K562 (cell line): ENCODE measurements around the gene SELPLG. TPM values are rescaled to one million over a fixed set of nuclear protein-coding genes. Genes with fewer than 3 reads are reported as not detected.

Experiments used
- ATAC-seq: fragments of 200-7000 bp; cut with Tn5 transposase; 3 replicates; pipeline ENCODE4 v1.9.1; 2020; ENCODE audit warnings: moderate library complexity
- BruUV-seq: library from RNA; stranded (reverse); fragments of 400-500 nt; replicated peaks from 2 replicates; lab custom pipeline; 2021; lab: Mats Ljungman, UMichigan
- CTCF ChIA-PET: fragments of 300-600 bp; formaldehyde crosslinking; extraction: SDS; loops from one replicate; lab custom pipeline; 2021; ENCODE audit warnings: low intra/inter-chr PET ratio; lab: Yijun Ruan, JAX
- POLR2A ChIA-PET: fragments of 300-600, 350-650 bp; sonication (Branson Sonifier 250); formaldehyde crosslinking; extraction: SDS; loops from one replicate; lab custom pipeline; 2021; ENCODE audit warnings: antibody characterized with exemption, inconsistent platforms; lab: Yijun Ruan, JAX
- DNase-seq, 4 experiments: peaks; one replicate each; pipeline versions ENCODE4 v3.0.0 to v3.0.0-alpha.2; 2011 to 2018; ENCODE audit warnings: low spot score in 3 of 4, mixed read lengths in 3 of 4; ENCODE audit errors: extremely low read depth in 1 of 4
- FAIRE-seq: peaks from 2 replicates; lab custom pipeline; 2011; peaks lifted over from hg19 to GRCh38; lab: Jason Lieb, UNC
- H2AFZ ChIP-seq: 2 replicates; pipeline ENCODE4 v1.6.0; 2011; ENCODE audit warnings: low read depth, low read length, control low read depth, inconsistent platforms
- H3K27ac ChIP-seq: fragments of 200-600 bp; 3 replicates; pipeline ENCODE4 v1.8.0; 2011; ENCODE audit warnings: low read depth, mild to moderate bottlenecking, control low read depth, inconsistent platforms, low read length, moderate library complexity, mixed read lengths; ENCODE audit errors: extremely low read depth
- H3K27me3 ChIP-seq, 2 experiments: fragments of 300-600 bp in 1 of 2; 2 replicates in 1 of 2; 3 replicates in 1 of 2; pipeline versions ENCODE4 v1.6.0 to v1.8.0; 2011; ENCODE audit warnings: inconsistent platforms in 2 of 2, low read length in 2 of 2, mild to moderate bottlenecking in 1 of 2, mixed read lengths in 1 of 2, moderate library complexity in 1 of 2; ENCODE audit not compliant: control insufficient read depth in 2 of 2, insufficient read depth in 2 of 2
- H3K36me3 ChIP-seq: fragments of 300-600 bp; 3 replicates; pipeline ENCODE4 v1.8.0; 2011; ENCODE audit warnings: mild to moderate bottlenecking, low read length, inconsistent platforms; ENCODE audit not compliant: control insufficient read depth, insufficient read depth
- H3K4me1 ChIP-seq, 2 experiments: fragments of 200-600 bp in 1 of 2; replicated peaks in 1 of 2; 2 replicates in 1 of 2; 3 replicates in 1 of 2; pipeline versions ENCODE4 v1.5.1 to v1.8.0; 2011; ENCODE audit warnings: inconsistent platforms in 2 of 2, low read length in 2 of 2, mild to moderate bottlenecking in 1 of 2, mixed read lengths in 1 of 2, moderate library complexity in 1 of 2; ENCODE audit not compliant: control insufficient read depth in 2 of 2, insufficient read depth in 2 of 2
- H3K4me2 ChIP-seq: 2 replicates; pipeline ENCODE4 v1.6.1; 2011; ENCODE audit warnings: low read length, control low read depth, inconsistent platforms, mixed read lengths; ENCODE audit not compliant: insufficient read depth
- H3K4me3 ChIP-seq: fragments of 200-600 bp; sonication (generic), shearing (Covaris generic); 2 replicates; pipeline ENCODE4 v1.5.1; 2016; ENCODE audit warnings: control low read depth, inconsistent platforms
- H3K79me2 ChIP-seq: fragments of 200-600 bp; 3 replicates; pipeline ENCODE4 v1.8.0; 2011; ENCODE audit warnings: low read length, inconsistent platforms; ENCODE audit not compliant: control insufficient read depth, insufficient read depth
- H3K9ac ChIP-seq, 2 experiments: 2 replicates each; pipeline versions ENCODE4 v1.6.0 to v1.6.1; 2011; ENCODE audit warnings: low read depth in 2 of 2, low read length in 2 of 2, control low read depth in 1 of 2, inconsistent platforms in 1 of 2, mild to moderate bottlenecking in 1 of 2, mixed read lengths in 1 of 2; ENCODE audit not compliant: insufficient read depth in 1 of 2
- H3K9me1 ChIP-seq: one replicate; pipeline ENCODE4 v1.6.0; 2011; ENCODE audit warnings: inconsistent platforms, mild to moderate bottlenecking, low read length, moderate library complexity; ENCODE audit not compliant: control insufficient read depth, insufficient read depth
- H3K9me3 ChIP-seq: replicated peaks from 2 replicates; pipeline ENCODE4 v1.5.1; 2011; ENCODE audit warnings: low read depth, low read length, inconsistent platforms; ENCODE audit not compliant: control insufficient read depth, insufficient read depth
- H4K20me1 ChIP-seq: replicated peaks from 2 replicates; pipeline ENCODE4 v1.6.1; 2011; ENCODE audit warnings: low read length, inconsistent platforms, mixed read lengths; ENCODE audit not compliant: control insufficient read depth, insufficient read depth
- CBX1 ChIP-seq: sonication (generic); IDR thresholded peaks from 2 replicates; pipeline ENCODE4 v1.6.1; 2016; ENCODE audit warnings: antibody characterized with exemption, low read depth, mild to moderate bottlenecking
- ZNF311 ChIP-seq: fragments of 250-450 bp; sonication (Bioruptor Pico); IDR thresholded peaks from 2 replicates; pipeline ENCODE4 v1.4.0; 2020; ENCODE audit warnings: mild to moderate bottlenecking, moderate library complexity
- WGBS: fragments of 100-300 bp; shearing (Covaris generic); methylation state at CpG from one replicate; pipeline ENCODE4 v1.1.6; 2016; ENCODE audit warnings: low coverage, mixed read lengths; ENCODE audit not compliant: insufficient coverage; ENCODE audit errors: missing lambda C conversion rate; 5-methylcytosine and 5-hydroxymethylcytosine counted together
- in situ Hi-C: fragments of 300-500 bp; cut with MboI; formaldehyde crosslinking; loops from 4 replicates; pipeline ENCODE4 v1.15.0; 2018; ENCODE audit warnings: inconsistent platforms, mixed read lengths
- intact Hi-C: fragments of 100-400 bp; cut with micrococcal nuclease; formaldehyde crosslinking; loops from 2 replicates; pipeline ENCODE4 v1.14.2; 2022
- polyA plus RNA-seq, 8 experiments: library from polyadenylated mRNA; depleted of rRNA in 4 of 8; stranded (reverse) in 5 of 8; unstranded in 3 of 8; fragments of >200 nt; fragmentation: Nextera tagmentation in 2 of 8; fragmentation: Illumina TruSeq in 1 of 8; extraction: Ambion mirVana in 2 of 8; extraction: Trizol in 1 of 8; gene quantifications; 2 replicates each; pipeline versions ENCODE4 v1.2.1 to v1.2.3, GENCODE V29; 2011 to 2014; ENCODE audit warnings: inconsistent platforms in 1 of 8, missing spikeins in 1 of 8
- total RNA-seq, 7 experiments: library from RNA; depleted of rRNA in 6 of 7; stranded (reverse); fragments of >200 nt in 6 of 7; fragmentation: Illumina TruSeq in 2 of 7; extraction: Trizol in 2 of 7; gene quantifications; 2 replicates each; pipeline versions ENCODE4 v1.2.1 to v1.2.3, GENCODE V29; 2011 to 2021; ENCODE audit warnings: low replicate concordance in 1 of 7
- TF ChIP-seq, protein P1 (sequence below): fragments of 450-650 bp; formaldehyde crosslinking; IDR thresholded peaks from 2 replicates; pipeline ENCODE4 v1.4.0; 2020; ENCODE audit warnings: mild to moderate bottlenecking, moderate library complexity
- TF ChIP-seq, protein P2 (sequence below): sonication (generic); formaldehyde crosslinking; IDR thresholded peaks from 2 replicates; pipeline ENCODE4 v1.8.1; 2023; ENCODE audit warnings: mild to moderate bottlenecking, missing genetic modification reagents

Gene SELPLG
- total and polyA plus RNA-seq, 9 of the 15 experiments (the other 6 are each of a cell fraction or from before 2014, with no cell fraction given) = 0.22 to 10.2 (median 1.7) TPM

DNA sequence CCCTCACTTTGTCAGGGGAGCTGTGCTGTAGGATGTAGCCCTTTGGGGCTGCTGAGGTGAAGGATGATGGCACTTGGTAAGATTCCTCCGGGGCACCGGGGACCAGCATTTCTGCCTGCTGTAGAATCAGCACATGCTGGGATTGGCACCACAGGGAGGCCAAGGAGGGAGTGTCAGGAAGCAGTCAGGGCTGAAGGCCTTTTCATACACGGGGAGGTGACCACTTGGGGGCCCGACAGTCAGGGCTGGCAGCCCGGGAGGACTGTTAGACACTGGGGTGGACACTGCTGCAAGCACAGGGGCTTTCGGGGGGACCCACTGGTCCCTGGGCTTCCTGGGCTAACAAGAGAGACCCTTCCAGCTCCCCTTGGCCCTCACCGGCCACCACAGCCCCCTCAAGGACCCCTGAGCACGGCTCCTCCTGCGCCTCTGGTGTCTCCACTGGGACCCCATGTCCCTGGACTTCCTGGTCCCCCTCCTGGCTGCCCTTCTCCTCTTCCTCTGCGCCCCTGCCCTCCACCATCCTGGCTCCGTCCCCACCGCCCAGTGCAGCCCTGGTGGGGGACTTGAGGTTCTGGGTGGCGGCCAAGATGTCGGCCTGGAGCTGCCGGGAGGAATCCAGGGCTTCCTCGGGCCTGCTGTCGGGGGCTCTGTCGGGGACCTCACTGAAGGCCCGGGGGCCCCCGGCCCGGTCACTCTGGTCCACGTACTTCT is 42.3 kb downstream of the SELPLG start:
- no peak overlapping the region for H3K4me2 ChIP-seq
- intact Hi-C loops = no loop called here
- no peak for DNase-seq
- H3K27me3 ChIP-seq = peaks cover 0 to 21% of the 10 kb centered on the region in 2 experiments; a peak in 2 of 5 replicates
- H3K9me3 ChIP-seq = no peaks in the 10 kb centered on the region
- H3K9ac ChIP-seq = no peak overlapping the region
- H4K20me1 ChIP-seq = no peaks in the 10 kb centered on the region
- BruUV-seq = no TSS peak
- TF ChIP-seq CBX1 (no peak), ZNF311 (CRISPR knock-in tag) (no peak)
- TF ChIP-seq, protein P1, sequence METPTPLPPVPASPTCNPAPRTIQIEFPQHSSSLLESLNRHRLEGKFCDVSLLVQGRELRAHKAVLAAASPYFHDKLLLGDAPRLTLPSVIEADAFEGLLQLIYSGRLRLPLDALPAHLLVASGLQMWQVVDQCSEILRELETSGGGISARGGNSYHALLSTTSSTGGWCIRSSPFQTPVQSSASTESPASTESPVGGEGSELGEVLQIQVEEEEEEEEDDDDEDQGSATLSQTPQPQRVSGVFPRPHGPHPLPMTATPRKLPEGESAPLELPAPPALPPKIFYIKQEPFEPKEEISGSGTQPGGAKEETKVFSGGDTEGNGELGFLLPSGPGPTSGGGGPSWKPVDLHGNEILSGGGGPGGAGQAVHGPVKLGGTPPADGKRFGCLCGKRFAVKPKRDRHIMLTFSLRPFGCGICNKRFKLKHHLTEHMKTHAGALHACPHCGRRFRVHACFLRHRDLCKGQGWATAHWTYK (CRISPR knock-in tag) = no peak
- TF ChIP-seq, protein P2, sequence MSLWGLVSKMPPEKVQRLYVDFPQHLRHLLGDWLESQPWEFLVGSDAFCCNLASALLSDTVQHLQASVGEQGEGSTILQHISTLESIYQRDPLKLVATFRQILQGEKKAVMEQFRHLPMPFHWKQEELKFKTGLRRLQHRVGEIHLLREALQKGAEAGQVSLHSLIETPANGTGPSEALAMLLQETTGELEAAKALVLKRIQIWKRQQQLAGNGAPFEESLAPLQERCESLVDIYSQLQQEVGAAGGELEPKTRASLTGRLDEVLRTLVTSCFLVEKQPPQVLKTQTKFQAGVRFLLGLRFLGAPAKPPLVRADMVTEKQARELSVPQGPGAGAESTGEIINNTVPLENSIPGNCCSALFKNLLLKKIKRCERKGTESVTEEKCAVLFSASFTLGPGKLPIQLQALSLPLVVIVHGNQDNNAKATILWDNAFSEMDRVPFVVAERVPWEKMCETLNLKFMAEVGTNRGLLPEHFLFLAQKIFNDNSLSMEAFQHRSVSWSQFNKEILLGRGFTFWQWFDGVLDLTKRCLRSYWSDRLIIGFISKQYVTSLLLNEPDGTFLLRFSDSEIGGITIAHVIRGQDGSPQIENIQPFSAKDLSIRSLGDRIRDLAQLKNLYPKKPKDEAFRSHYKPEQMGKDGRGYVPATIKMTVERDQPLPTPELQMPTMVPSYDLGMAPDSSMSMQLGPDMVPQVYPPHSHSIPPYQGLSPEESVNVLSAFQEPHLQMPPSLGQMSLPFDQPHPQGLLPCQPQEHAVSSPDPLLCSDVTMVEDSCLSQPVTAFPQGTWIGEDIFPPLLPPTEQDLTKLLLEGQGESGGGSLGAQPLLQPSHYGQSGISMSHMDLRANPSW = no peak
- H3K4me3 ChIP-seq = no peak overlapping the region
- no peaks in the 10 kb centered on the region for H3K79me2 ChIP-seq
- no peaks in the 10 kb centered on the region for H3K9me1 ChIP-seq
- H3K36me3 ChIP-seq = no peaks in the 10 kb centered on the region
- FAIRE-seq = no peak
- POLR2A ChIA-PET = interaction anchor here (0.6 kb wide), 1 partner anchor 307 kb away, joined by 3 read pairs; no protein-coding TSS in a partner anchor
- CTCF ChIA-PET = no interaction called here
- WGBS = 34% methylated on average over 22 of the region's 22 CpGs
- no peak overlapping the region for H3K27ac ChIP-seq
- in situ Hi-C loops = no loop called here
- H3K4me1 ChIP-seq = peaks cover 0 to 24% of the 10 kb centered on the region in 2 experiments; a peak in 1 of 5 replicates
- H2AFZ ChIP-seq = no peak overlapping the region
- 0 out of 3 replicates have a peak, but pooled peaks have one; percentile 18 for ATAC-seq
